CD4-positive, alpha-beta T cell (primary cell): Measurements from ENCODE around the gene PISD. TPM values are rescaled to one million over a fixed set of nuclear protein-coding genes. Genes with fewer than 3 reads are reported as not detected.

Experiments used
- ATAC-seq: fragments of 200-7000 bp; cut with Tn5 transposase; one replicate; pipeline ENCODE4 v1.10.0; 2022; ENCODE audit warnings: mild to moderate bottlenecking; ENCODE audit not compliant: poor library complexity
- CTCF ChIA-PET: fragments of 350-600 bp; sonication (Branson Sonifier 250); formaldehyde crosslinking; loops from one replicate; lab custom pipeline; 2021; ENCODE audit warnings: antibody characterized with exemption, inconsistent platforms; lab: Charles Lee
- POLR2A ChIA-PET: fragments of 350-600 bp; sonication (Branson Sonifier 250); formaldehyde crosslinking; loops from one replicate; lab custom pipeline; 2021; ENCODE audit warnings: antibody characterized with exemption, inconsistent platforms; lab: Charles Lee
- DNase-seq, 14 experiments: peaks; one replicate each; pipeline ENCODE4 v3.0.0-alpha.2; 2013 to 2020; ENCODE audit warnings: mixed read lengths in 2 of 14
- H3K27ac ChIP-seq, 2 donors: one replicate each; pipeline versions ENCODE4 v1.5.1 to v1.7.0; 2013; ENCODE audit warnings: low read length in 2 of 2, low read depth in 1 of 2, mild to moderate bottlenecking in 1 of 2
- H3K27me3 ChIP-seq, 2 experiments: 1 replicate in 1 of 2; 2 replicates in 1 of 2; pipeline versions ENCODE4 v1.6.1 to v1.7.0; 2013; ENCODE audit warnings: low read length in 2 of 2, control low read depth in 1 of 2, mild to moderate bottlenecking in 1 of 2, moderate library complexity in 1 of 2; ENCODE audit not compliant: insufficient read depth in 2 of 2, control insufficient read depth in 1 of 2
- H3K36me3 ChIP-seq: one replicate; pipeline ENCODE4 v1.6.1; 2013; ENCODE audit warnings: low read length, control low read depth; ENCODE audit not compliant: insufficient read depth
- H3K4me1 ChIP-seq: one replicate; pipeline ENCODE4 v1.6.1; 2013; ENCODE audit warnings: low read length, control low read depth; ENCODE audit not compliant: insufficient read depth
- H3K4me3 ChIP-seq: one replicate; pipeline ENCODE4 v1.5.1; 2013; ENCODE audit warnings: mild to moderate bottlenecking, low read length, moderate library complexity
- H3K9me3 ChIP-seq, 2 experiments: 1 replicate in 1 of 2; 2 replicates in 1 of 2; pipeline versions ENCODE4 v1.6.1 to v1.7.0; 2013; ENCODE audit warnings: low read length in 2 of 2, mild to moderate bottlenecking in 2 of 2, control low read depth in 1 of 2, moderate library complexity in 1 of 2; ENCODE audit not compliant: control insufficient read depth in 1 of 2, insufficient read depth in 1 of 2
- H3K27ac Mint-ChIP-seq: one replicate; pipeline ENCODE4 v1.8.0; 2020; ENCODE audit warnings: mixed read lengths
- H3K27me3 Mint-ChIP-seq: one replicate; pipeline ENCODE4 v1.8.0; 2021; ENCODE audit warnings: mixed read lengths
- H3K36me3 Mint-ChIP-seq: one replicate; pipeline ENCODE4 v1.8.0; 2021; ENCODE audit warnings: low read depth, mixed read lengths
- H3K4me1 Mint-ChIP-seq: one replicate; pipeline ENCODE4 v1.8.0; 2021; ENCODE audit warnings: low read depth, mixed read lengths
- H3K4me3 Mint-ChIP-seq: one replicate; pipeline ENCODE4 v1.8.0; 2020; ENCODE audit warnings: mild to moderate bottlenecking, mixed read lengths
- H3K9me3 Mint-ChIP-seq: one replicate; pipeline ENCODE4 v1.8.0; 2020; ENCODE audit warnings: mixed read lengths
- CTCF ChIP-seq: fragments of 200-600 bp; IDR thresholded peaks from one replicate; pipeline ENCODE4 v1.8.0; 2022; ENCODE audit warnings: antibody characterized with exemption, mild to moderate bottlenecking
- intact Hi-C, 2 experiments: fragments of 100-400 bp; cut with DNase I in 1 of 2; cut with micrococcal nuclease in 1 of 2; formaldehyde crosslinking; loops; one replicate each; pipeline versions ENCODE4 v1.15.1 to v1.9.0; 2023 to 2025; cut with DNase I, micrococcal nuclease
- total RNA-seq, 174 experiments: library from RNA in 2 of 174; stranded (reverse) in 2 of 174; gene quantifications; one replicate each; pipeline ENCODE4 v1.2.3 and lab custom pipeline; 2021 to 2026

The PISD gene
- total RNA-seq, 2 experiments from 2014 or later: 23.4 to 25.3 TPM

- Histone ChIP-seq H3K9me3 (no peaks in the 10 kb centered on the region), H3K27ac (no peak overlapping the region), H3K27me3 (no peaks in the 10 kb centered on the region), H3K4me1 (peaks cover 5% of the 10 kb centered on the region), H3K4me3 (no peak overlapping the region), H3K36me3 (peaks cover 68% of the 10 kb centered on the region)
- ATAC-seq (no peak), DNase-seq (no peak)
- no peak for TF ChIP-seq CTCF
- no peak overlapping the region for H3K27ac Mint-ChIP-seq
- CTCF ChIA-PET: no interaction called here
- no peak overlapping the region for H3K4me3 Mint-ChIP-seq
- POLR2A ChIA-PET: no interaction called here
- peaks cover 77% of the 10 kb centered on the region for H3K36me3 Mint-ChIP-seq
- H3K9me3 Mint-ChIP-seq: no peaks in the 10 kb centered on the region
- peaks cover 6% of the 10 kb centered on the region for H3K4me1 Mint-ChIP-seq
- no peaks in the 10 kb centered on the region for H3K27me3 Mint-ChIP-seq
- intact Hi-C loops: no loop called here
Observed at GRCh38 chr22:31577711-31578110, 84.3 kb downstream of the PISD start.

- POLR2A ChIA-PET: no interaction called here
- Histone ChIP-seq H3K27me3 (no peaks in the 10 kb centered on the region), H3K9me3 (no peaks in the 10 kb centered on the region), H3K27ac (no peak overlapping the region), H3K36me3 (peaks cover 77% of the 10 kb centered on the region), H3K4me3 (no peak overlapping the region), H3K4me1 (no peaks in the 10 kb centered on the region)
- Mint-ChIP-seq H3K9me3 (no peaks in the 10 kb centered on the region), H3K27me3 (no peaks in the 10 kb centered on the region), H3K27ac (no peak overlapping the region), H3K4me3 (no peak overlapping the region), H3K4me1 (no peaks in the 10 kb centered on the region), H3K36me3 (peaks cover 82% of the 10 kb centered on the region)
- CTCF ChIA-PET: no interaction called here
- no peak for TF ChIP-seq CTCF
- intact Hi-C loops: no loop called here
- no peak for DNase-seq
- no peak for ATAC-seq
Observed at GRCh38 chr22:31575190-31575589, 86.8 kb downstream of the PISD start.

- ATAC-seq: no peak
- DNase-seq: no peak
- ChIA-PET CTCF (no interaction called here), POLR2A (no interaction called here)
- no peak overlapping the region for H3K4me3 ChIP-seq
- H3K9me3 ChIP-seq: no peaks in the 10 kb centered on the region
- no peaks in the 10 kb centered on the region for H3K27me3 ChIP-seq
- H3K27ac ChIP-seq: no peak overlapping the region
- no peak overlapping the region for H3K27ac Mint-ChIP-seq
- H3K36me3 ChIP-seq: peaks cover 71% of the 10 kb centered on the region
- intact Hi-C loops: no loop called here
- H3K9me3 Mint-ChIP-seq: no peaks in the 10 kb centered on the region
- TF ChIP-seq CTCF: no peak
- no peaks in the 10 kb centered on the region for H3K4me1 Mint-ChIP-seq
- H3K4me3 Mint-ChIP-seq: no peak overlapping the region
- peaks cover 83% of the 10 kb centered on the region for H3K36me3 Mint-ChIP-seq
- H3K27me3 Mint-ChIP-seq: no peaks in the 10 kb centered on the region
- H3K4me1 ChIP-seq: no peaks in the 10 kb centered on the region
Observed at GRCh38 chr22:31574055-31574670, 87.9 kb downstream of the PISD start.
